ENCODE results near the gene DHRS13.

DNA sequence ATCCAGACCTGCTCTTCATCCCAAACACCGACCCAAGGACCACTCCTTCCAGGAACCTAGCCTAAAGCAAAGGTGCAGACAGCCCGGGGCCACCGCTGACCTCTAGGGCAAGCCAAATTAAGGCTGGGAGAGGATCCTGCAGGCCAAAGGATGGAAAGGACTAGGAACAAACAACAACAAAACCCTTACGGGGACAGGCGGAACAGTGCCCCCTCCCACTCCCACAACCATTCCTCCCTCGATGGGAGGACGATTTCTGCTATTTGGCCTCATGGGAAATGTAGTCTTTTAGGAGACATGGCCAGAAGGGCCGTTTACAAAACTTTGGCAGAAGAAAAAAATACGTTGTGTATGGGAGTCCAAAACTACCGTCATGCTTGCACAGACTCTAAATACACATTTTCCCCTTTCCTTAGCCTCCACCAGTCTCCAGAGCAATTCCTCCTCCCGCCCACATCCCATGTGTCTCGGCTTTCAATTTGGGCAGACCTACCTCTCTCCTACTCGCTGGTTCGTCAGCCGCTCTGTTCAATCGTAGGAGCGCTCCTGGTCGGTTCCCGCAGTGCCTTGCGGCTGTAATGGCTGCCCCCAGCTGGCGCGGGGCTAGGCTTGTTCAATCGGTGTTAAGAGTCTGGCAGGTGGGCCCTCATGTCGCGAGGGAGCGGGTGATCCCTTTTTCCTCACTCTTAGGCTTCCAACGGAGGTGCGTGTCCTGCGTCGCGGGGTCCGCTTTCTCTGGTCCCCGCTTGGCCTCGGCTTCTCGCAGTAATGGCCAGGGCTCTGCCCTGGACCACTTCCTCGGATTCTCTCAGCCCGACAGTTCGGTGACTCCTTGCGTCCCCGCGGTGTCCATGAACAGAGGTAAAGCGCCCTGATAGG is 48.2 kb downstream of the DHRS13 start, which contains the start of gene ERAL1:
- TF ChIP-seq, protein P1, sequence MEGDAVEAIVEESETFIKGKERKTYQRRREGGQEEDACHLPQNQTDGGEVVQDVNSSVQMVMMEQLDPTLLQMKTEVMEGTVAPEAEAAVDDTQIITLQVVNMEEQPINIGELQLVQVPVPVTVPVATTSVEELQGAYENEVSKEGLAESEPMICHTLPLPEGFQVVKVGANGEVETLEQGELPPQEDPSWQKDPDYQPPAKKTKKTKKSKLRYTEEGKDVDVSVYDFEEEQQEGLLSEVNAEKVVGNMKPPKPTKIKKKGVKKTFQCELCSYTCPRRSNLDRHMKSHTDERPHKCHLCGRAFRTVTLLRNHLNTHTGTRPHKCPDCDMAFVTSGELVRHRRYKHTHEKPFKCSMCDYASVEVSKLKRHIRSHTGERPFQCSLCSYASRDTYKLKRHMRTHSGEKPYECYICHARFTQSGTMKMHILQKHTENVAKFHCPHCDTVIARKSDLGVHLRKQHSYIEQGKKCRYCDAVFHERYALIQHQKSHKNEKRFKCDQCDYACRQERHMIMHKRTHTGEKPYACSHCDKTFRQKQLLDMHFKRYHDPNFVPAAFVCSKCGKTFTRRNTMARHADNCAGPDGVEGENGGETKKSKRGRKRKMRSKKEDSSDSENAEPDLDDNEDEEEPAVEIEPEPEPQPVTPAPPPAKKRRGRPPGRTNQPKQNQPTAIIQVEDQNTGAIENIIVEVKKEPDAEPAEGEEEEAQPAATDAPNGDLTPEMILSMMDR (IDR thresholded peaks at IDR 0.05; ENCODE audit: low read length) = no peak
- TF ChIP-seq EZH2 (optimal IDR thresholded peaks at IDR 0.05; ENCODE audit: low read depth, low read length) = no peak

Data from MM.1S (cell line).